Stimulated activated CD4-positive, alpha-beta T cell treated with anti-CD3 and anti-CD28 coated beads, Interleukin-4, amount 100 ng/mL, for 48 hours (primary cell): ENCODE measurements around the gene COL11A2.
A peak's percentile ranks its signal among the peaks of the same experiment; 100 is the strongest.

ENCODE experiments used
- DNase-seq, 2 donors: peaks; one replicate each; pipeline ENCODE4 v3.0.0-alpha.2; 2020; ENCODE audit warnings: low read depth in 2 of 2

COL11A2 gene

GRCh38 chr6:33171880-33172687, 20.2 kb downstream of the COL11A2 start:
- DNase-seq: no peak

GRCh38 chr6:33171016-33171879, 21.0 kb downstream of the COL11A2 start:
- no peak for DNase-seq

- DNase-seq: no peak
These were observed 21.9 kb downstream of the COL11A2 start for GRCh38 chr6:33170176-33171015.

- DNase-seq: no peak
These were observed 22.7 kb downstream of the COL11A2 start for GRCh38 chr6:33169291-33170175.

- no peak for DNase-seq
These were observed 23.6 kb downstream of the COL11A2 start for GRCh38 chr6:33168639-33169038.

- no peak for DNase-seq
These were observed 24.0 kb downstream of the COL11A2 start for GRCh38 chr6:33168284-33168601.

GRCh38 chr6:33167374-33168283, 24.6 kb downstream of the COL11A2 start:
- DNase-seq: no peak

GRCh38 chr6:33166811-33167210, 25.5 kb downstream of the COL11A2 start:
- no peak for DNase-seq

- DNase-seq: no peak
These were observed 25.9 kb downstream of the COL11A2 start for GRCh38 chr6:33166363-33166762.

GRCh38 chr6:33165581-33166258, 26.5 kb downstream of the COL11A2 start:
- DNase-seq: no peak

GRCh38 chr6:33164665-33165373, 27.4 kb downstream of the COL11A2 start:
- DNase-seq: no peak

- DNase-seq: no peak
These were observed 28.1 kb downstream of the COL11A2 start for GRCh38 chr6:33164176-33164575.

- DNase-seq: no peak
These were observed 28.7 kb downstream of the COL11A2 start for GRCh38 chr6:33163540-33163939.

GRCh38 chr6:33161354-33162331, 30.6 kb downstream of the COL11A2 start:
- DNase-seq: peak; percentile 78 to 81

GRCh38 chr6:33160728-33161344, 31.4 kb downstream of the COL11A2 start:
- no peak for DNase-seq

- DNase-seq: no peak
These were observed 32.2 kb downstream of the COL11A2 start for GRCh38 chr6:33160096-33160495.

- no peak for DNase-seq
These were observed 35.3 kb downstream of the COL11A2 start for GRCh38 chr6:33156964-33157363.
